ENCODE data around the gene MRPL21. TPM values are rescaled to one million over a fixed set of nuclear protein-coding genes. Genes with fewer than 3 reads are reported as not detected.

Gene MRPL21
- total and polyA plus RNA-seq, 2 donors (not counting 1 experiment from before 2014, with no cell fraction given), result 23.8 to 35.8 TPM

DNA sequence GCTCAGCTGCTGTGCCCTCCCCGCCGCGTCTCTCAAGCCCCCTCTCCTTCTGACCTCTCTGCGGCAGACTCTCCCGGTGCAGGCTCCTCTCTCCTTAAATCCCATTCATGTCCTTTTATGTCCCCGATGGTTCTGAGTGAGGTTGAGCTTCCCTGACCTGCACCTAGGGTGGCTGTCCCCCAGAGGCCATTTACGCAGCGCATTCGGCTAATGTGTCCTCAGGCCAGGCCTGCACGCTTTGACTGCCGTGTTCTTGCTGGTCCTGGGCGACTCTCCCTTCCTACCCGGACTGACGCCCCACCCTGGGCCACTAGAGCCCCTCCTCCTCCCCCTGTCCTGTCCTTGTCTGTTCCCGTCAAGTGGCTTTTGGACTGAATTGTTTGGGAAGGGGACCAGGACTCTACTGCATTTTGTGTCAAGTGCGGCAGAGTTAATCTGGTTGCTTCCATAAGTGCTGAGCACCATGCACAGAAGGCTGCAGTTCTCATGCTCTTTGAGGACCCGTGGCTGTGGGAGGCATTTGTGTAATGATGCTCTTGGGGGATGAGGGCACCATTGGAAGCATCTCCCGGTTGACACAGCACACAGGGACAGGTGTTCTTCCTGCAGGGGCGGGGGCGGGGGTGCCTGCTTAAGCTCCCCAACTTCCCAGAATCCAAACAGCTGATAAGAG is 37.2 kb upstream of the MRPL21 start:
- no peak overlapping the region for H3K4me2 ChIP-seq (replicated peaks; ENCODE audit: low read depth, low read length, poor library complexity, severe bottlenecking)
- DNase-seq (no peak), ATAC-seq (ENCODE audit: low read depth) (no peak)
- Mint-ChIP-seq H3K4me1 (no peaks in the 10 kb centered on the region), H3K9me3 (ENCODE audit: insufficient read depth) (no peaks in the 10 kb centered on the region), H3K27ac (no peak overlapping the region), H3K4me3 (no peak overlapping the region), H3K27me3 (no peaks in the 10 kb centered on the region)
- intact Hi-C loops (cut with micrococcal nuclease), result no loop called here
- H3K36me3 ChIP-seq (replicated peaks in 1 of 2; ENCODE audit: control extremely low read depth in 1 of 2, control insufficient read depth in 1 of 2, extremely low read depth in 1 of 2, insufficient read depth in 2 of 2, low read length in 1 of 2), result peaks cover 0 to 36% of the 10 kb centered on the region in 2 experiments
- no peaks in the 10 kb centered on the region for H3K27me3 ChIP-seq (replicated peaks in 1 of 4; ENCODE audit: control extremely low read depth in 1 of 4, control insufficient read depth in 3 of 4, insufficient read depth in 4 of 4, low read length in 3 of 4)
- TF ChIP-seq EZH2 (IDR thresholded peaks at IDR 0.05; ENCODE audit: borderline replicate concordance, insufficient read depth, low read depth, low read length, poor library complexity, severe bottlenecking) (no peak), CTCF (IDR thresholded peaks at IDR 0.05) (no peak)
- H4K20me1 ChIP-seq (ENCODE audit: control insufficient read depth, insufficient read depth, low read length, poor library complexity, severe bottlenecking), result no peaks in the 10 kb centered on the region
- H3K27ac ChIP-seq (ENCODE audit: low read length in 2 of 2), result no peak overlapping the region
- no peaks in the 10 kb centered on the region for H3K9me3 ChIP-seq (ENCODE audit: control extremely low read depth in 1 of 3, control insufficient read depth in 2 of 3, insufficient read depth in 1 of 3, low read length in 2 of 3)
- no peaks in the 10 kb centered on the region for H3K79me2 ChIP-seq (ENCODE audit: control insufficient read depth, insufficient read depth, low read length)
- WGBS (ENCODE audit: insufficient coverage), result 97% methylated on average over 17 of the region's 20 CpGs
- H3K4me3 ChIP-seq (ENCODE audit: control extremely low read depth in 1 of 5, extremely low read depth in 1 of 5, insufficient read depth in 1 of 5, low read depth in 2 of 5, low read length in 4 of 5), result no peak overlapping the region
- H3K4me1 ChIP-seq (ENCODE audit: control insufficient read depth in 2 of 2, insufficient read depth in 2 of 2, low read length in 2 of 2), result no peaks in the 10 kb centered on the region
- ChIA-PET POLR2A (no interaction called here), CTCF (no interaction called here)
- H2AFZ ChIP-seq (ENCODE audit: insufficient read depth, low read depth, low read length, poor library complexity, severe bottlenecking), result no peak overlapping the region
- no peak overlapping the region for H3K9ac ChIP-seq (ENCODE audit: low read length)

GRCh38 chr11:68939583-68940555 is 36.2 kb upstream of the MRPL21 start:
- no peaks in the 10 kb centered on the region for H4K20me1 ChIP-seq (ENCODE audit: control insufficient read depth, insufficient read depth, low read length, poor library complexity, severe bottlenecking)
- H2AFZ ChIP-seq (ENCODE audit: insufficient read depth, low read depth, low read length, poor library complexity, severe bottlenecking), result no peak overlapping the region
- no peaks in the 10 kb centered on the region for H3K27me3 ChIP-seq (replicated peaks in 1 of 4; ENCODE audit: control extremely low read depth in 1 of 4, control insufficient read depth in 3 of 4, insufficient read depth in 4 of 4, low read length in 3 of 4)
- 86% methylated on average over 23 of the region's 33 CpGs for WGBS (ENCODE audit: insufficient coverage)
- ChIA-PET POLR2A (no interaction called here), CTCF (no interaction called here)
- no peak overlapping the region for H3K27ac ChIP-seq (ENCODE audit: low read length in 2 of 2)
- no peak overlapping the region for H3K4me2 ChIP-seq (replicated peaks; ENCODE audit: low read depth, low read length, poor library complexity, severe bottlenecking)
- H3K9me3 Mint-ChIP-seq (ENCODE audit: insufficient read depth), result no peaks in the 10 kb centered on the region
- H3K36me3 ChIP-seq (replicated peaks in 1 of 2; ENCODE audit: control extremely low read depth in 1 of 2, control insufficient read depth in 1 of 2, extremely low read depth in 1 of 2, insufficient read depth in 2 of 2, low read length in 1 of 2), result peaks cover 0 to 37% of the 10 kb centered on the region in 2 experiments
- intact Hi-C loops (cut with micrococcal nuclease), result no loop called here
- ATAC-seq (ENCODE audit: low read depth) (no peak), DNase-seq (no peak)
- H3K4me1 ChIP-seq (ENCODE audit: control insufficient read depth in 2 of 2, insufficient read depth in 2 of 2, low read length in 2 of 2), result no peaks in the 10 kb centered on the region
- H3K27ac Mint-ChIP-seq, result no peak overlapping the region
- TF ChIP-seq EZH2 (IDR thresholded peaks at IDR 0.05; ENCODE audit: borderline replicate concordance, insufficient read depth, low read depth, low read length, poor library complexity, severe bottlenecking) (no peak), CTCF (IDR thresholded peaks at IDR 0.05) (no peak)
- no peak overlapping the region for H3K9ac ChIP-seq (ENCODE audit: low read length)
- H3K27me3 Mint-ChIP-seq, result no peaks in the 10 kb centered on the region
- H3K4me3 ChIP-seq (ENCODE audit: control extremely low read depth in 1 of 5, extremely low read depth in 1 of 5, insufficient read depth in 1 of 5, low read depth in 2 of 5, low read length in 4 of 5), result no peak overlapping the region
- H3K4me3 Mint-ChIP-seq, result no peak overlapping the region
- no peaks in the 10 kb centered on the region for H3K79me2 ChIP-seq (ENCODE audit: control insufficient read depth, insufficient read depth, low read length)
- H3K4me1 Mint-ChIP-seq, result no peaks in the 10 kb centered on the region
- H3K9me3 ChIP-seq (ENCODE audit: control extremely low read depth in 1 of 3, control insufficient read depth in 2 of 3, insufficient read depth in 1 of 3, low read length in 2 of 3), result no peaks in the 10 kb centered on the region
